Measurements from ENCODE around the gene CNN2. TPM values are rescaled to one million over a fixed set of nuclear protein-coding genes. Genes with fewer than 3 reads are reported as not detected.

CNN2 gene
- total RNA-seq, 4 donors from 2014 or later = 60.7 to 88.2 (median 82.2) TPM

DNA sequence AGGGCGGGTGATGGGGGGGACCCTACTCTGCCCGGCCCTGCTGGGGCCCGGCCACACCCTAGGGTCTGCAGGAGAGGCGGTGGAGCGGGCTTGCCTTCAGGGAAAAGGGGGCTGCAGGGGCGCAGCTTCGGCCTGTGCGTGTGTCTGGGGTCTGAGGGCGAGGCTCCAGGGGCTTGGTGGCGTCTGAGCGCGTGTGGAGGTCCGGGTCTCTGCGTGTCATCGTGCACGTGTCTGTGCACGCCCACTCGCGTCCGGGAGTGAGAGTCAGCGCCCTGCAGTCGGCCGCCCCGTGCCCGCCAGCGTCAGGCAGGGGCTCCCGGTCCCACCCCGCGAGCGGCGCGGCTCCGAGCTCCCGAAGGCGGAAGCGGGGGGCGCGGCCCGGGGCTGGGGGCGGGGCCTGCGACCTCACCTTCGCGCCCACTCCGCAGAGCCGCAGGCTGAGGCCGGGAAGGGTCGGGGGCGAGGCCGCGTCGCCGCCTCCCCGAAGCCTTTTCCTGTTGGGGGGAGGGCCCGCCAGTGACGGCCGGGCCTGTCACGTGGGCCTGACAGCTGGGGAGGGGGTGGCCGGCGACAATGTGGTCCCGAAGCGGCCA lies 40.4 kb downstream of the CNN2 start, which contains the start of gene ARHGAP45:
Gene ARHGAP45, plus strand, starts transcription at position 420 of the 593 bp plus-strand sequence. CDS start 239 bp downstream, outside the sequence.
- Histone ChIP-seq H3K4me3 (replicated peaks in 1 of 3) (peak within 1 kb of the TSS in 2 of 3 donors; percentile 17 to 26), H3K27me3 (peaks cover 20% of the 10 kb centered on the region), H3K4me1 (peaks cover 3 to 47% of the 10 kb centered on the region in 2 donors), H3K27ac (peak within 1 kb of the TSS in 2 of 3 donors; percentile 53 to 56), H3K9me3 (no peaks in the 10 kb centered on the region), H3K36me3 (no peaks in the 10 kb centered on the region)
- peak in 1 of 2 donors; percentile 26 for DNase-seq
- TF ChIP-seq, protein P1, sequence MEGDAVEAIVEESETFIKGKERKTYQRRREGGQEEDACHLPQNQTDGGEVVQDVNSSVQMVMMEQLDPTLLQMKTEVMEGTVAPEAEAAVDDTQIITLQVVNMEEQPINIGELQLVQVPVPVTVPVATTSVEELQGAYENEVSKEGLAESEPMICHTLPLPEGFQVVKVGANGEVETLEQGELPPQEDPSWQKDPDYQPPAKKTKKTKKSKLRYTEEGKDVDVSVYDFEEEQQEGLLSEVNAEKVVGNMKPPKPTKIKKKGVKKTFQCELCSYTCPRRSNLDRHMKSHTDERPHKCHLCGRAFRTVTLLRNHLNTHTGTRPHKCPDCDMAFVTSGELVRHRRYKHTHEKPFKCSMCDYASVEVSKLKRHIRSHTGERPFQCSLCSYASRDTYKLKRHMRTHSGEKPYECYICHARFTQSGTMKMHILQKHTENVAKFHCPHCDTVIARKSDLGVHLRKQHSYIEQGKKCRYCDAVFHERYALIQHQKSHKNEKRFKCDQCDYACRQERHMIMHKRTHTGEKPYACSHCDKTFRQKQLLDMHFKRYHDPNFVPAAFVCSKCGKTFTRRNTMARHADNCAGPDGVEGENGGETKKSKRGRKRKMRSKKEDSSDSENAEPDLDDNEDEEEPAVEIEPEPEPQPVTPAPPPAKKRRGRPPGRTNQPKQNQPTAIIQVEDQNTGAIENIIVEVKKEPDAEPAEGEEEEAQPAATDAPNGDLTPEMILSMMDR (IDR thresholded peaks at IDR 0.05) = no peak
- no peak for TF ChIP-seq POLR2A (IDR thresholded peaks at IDR 0.05)
- WGBS, 2 donors = 8% methylated on average over 37 of the region's 61 CpGs; no CpG with 5 or more reads in 1 of the 2 donors
- intact Hi-C loops (cut with DNase I) = no loop called here

DNA sequence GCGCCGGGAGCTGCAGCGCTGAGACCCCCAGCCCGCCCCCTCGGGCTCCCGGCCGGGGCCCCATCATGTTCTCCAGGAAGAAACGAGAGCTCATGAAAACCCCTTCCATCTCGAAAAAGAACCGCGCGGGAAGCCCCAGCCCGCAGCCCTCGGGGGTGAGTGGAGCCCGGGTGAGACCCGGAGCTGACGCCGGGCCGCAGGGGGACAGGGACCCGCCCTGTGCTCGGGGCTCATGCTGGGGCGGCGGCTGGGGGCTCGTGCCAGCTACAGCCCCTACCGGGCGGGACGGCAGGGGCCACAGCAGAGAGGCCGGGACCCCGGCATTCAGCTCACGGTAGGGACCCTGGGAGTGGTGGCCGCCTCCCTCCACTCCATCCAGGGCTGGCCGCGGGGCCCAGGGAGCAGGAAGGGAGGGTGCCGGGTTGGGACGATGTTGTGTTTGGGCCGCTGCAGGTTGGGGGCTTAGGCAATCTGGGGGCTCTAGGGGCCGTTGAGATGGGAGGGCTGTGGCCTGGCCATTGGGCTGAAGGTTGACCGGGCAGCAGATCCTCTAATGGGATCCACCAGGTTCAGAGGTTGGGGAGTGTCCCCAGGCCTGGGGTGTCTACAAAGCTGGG lies 41.0 kb downstream of the CNN2 start:
- H3K4me1 ChIP-seq = peaks cover 3 to 47% of the 10 kb centered on the region in 2 donors
- TF ChIP-seq, protein P1 (IDR thresholded peaks at IDR 0.05) = no peak
- no peak for TF ChIP-seq POLR2A (IDR thresholded peaks at IDR 0.05)
- no peaks in the 10 kb centered on the region for H3K36me3 ChIP-seq
- H3K27ac ChIP-seq = peak overlapping the region in 2 of 3 donors; percentile 53 to 56
- no peaks in the 10 kb centered on the region for H3K9me3 ChIP-seq
- intact Hi-C loops (cut with DNase I) = no loop called here
- H3K4me3 ChIP-seq (replicated peaks in 1 of 3) = peak overlapping the region in 2 of 3 donors; percentile 17 to 26
- WGBS, 2 donors = 3 to 4% methylated on average over 12 to 25 of the region's 38 CpGs
- no peak for DNase-seq
- H3K27me3 ChIP-seq = peaks cover 20% of the 10 kb centered on the region

DNA sequence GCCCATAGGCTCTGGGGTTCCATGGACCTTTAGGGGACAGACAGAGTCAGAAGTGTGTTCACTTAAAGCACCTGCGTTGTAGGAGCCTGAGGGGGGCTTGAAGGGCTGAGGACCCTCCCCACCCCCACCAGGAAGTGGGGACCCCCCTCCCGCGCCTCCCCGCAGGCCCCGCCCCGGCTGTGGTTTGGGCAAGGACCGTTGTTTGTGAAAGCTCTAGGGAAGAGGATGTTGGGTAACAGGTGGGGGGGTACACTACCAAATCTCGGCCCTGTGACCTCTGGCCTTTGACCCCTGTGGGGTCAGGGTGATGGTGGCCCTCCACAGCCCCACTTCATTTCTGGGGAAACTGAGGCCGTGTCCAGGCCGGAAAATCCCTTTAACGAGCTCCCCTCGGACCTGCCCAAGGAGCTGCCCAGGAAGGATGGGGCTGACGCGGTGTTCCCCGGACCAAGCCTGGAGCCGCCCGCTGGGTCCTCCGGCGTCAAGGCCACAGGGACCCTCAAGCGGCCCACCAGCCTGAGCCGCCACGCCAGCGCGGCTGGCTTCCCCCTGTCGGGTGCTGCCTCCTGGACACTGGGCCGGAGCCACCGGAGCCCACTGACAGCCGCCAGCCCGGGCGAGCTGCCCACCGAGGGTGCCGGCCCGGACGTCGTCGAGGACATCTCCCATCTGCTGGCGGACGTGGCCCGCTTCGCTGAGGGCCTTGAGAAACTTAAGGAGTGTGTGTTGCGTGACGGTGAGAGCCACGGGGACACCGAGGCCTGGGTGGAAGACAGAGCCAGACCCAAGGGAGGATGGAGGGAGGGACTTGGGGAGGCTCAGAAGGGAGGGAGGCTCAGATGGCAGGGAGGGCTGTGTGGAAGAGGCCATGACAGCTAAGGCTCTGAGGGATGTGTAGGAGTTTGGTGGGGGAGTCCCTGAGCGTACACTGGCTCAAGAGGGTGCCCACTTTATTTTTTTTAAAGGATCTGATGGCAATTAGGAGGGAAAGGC lies 41.9 kb downstream of the CNN2 start:
- peak overlapping the region in 2 of 3 donors; percentile 53 to 56 for H3K27ac ChIP-seq
- peak overlapping the region in 1 of 3 donors; percentile 26 for H3K4me3 ChIP-seq (replicated peaks in 1 of 3)

DNA sequence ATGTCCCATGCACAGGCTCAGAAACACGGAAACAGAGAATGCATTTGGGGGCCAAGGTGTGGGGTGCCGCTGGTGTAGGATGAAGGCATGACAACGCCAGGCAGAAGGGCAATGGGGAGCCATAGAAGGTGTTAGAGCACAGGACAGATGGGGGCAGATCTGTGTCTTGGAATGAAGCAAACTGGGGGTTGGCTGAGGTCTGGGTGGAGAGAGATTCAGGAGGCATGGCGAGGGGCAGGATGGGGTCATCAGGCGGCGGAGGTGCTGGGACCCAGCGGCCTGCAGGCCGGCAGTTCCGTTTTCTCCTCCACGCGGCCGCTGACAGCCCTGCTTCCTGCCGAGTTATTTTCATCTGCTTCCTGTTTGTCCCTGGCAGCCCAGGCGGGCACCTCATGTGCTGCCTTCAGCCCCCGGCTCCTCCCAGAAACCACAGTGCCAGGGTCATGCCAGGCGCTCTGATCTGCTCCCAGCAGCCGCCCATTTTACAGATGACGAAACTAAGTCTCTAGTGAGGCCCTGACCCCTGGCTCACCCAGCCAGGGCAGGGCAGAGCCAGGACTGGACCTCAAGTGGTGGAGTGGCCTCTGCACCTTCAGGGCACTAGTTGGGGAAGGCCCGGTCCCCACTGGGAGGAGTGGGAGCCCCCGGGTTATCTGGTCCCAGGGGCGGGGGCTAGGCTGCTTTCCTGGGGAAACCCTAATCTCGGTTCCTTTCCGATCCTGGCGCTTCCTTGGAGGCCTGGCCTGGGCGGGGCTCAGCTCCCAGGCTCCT lies 42.8 kb downstream of the CNN2 start:
- H3K27ac ChIP-seq = peak overlapping the region in 1 of 3 donors; percentile 56
- TF ChIP-seq, protein P1 (IDR thresholded peaks at IDR 0.05) = no peak
- TF ChIP-seq POLR2A (IDR thresholded peaks at IDR 0.05) = no peak
- no peaks in the 10 kb centered on the region for H3K9me3 ChIP-seq
- H3K36me3 ChIP-seq = no peaks in the 10 kb centered on the region
- peaks cover 3 to 53% of the 10 kb centered on the region in 2 donors for H3K4me1 ChIP-seq
- H3K27me3 ChIP-seq = peaks cover 20% of the 10 kb centered on the region
- H3K4me3 ChIP-seq (replicated peaks in 1 of 3) = no peak overlapping the region
- DNase-seq = peak; percentile 23 to 35
- intact Hi-C loops (cut with DNase I) = no loop called here
- WGBS, 2 donors = 75 to 77% methylated on average over 20 to 24 of the region's 25 CpGs

More for the DNA sequence above, 41.9 kb downstream of the CNN2 start:
- Histone ChIP-seq H3K9me3 (no peaks in the 10 kb centered on the region), H3K4me1 (peaks cover 3 to 47% of the 10 kb centered on the region in 2 donors), H3K36me3 (no peaks in the 10 kb centered on the region), H3K27me3 (peaks cover 20% of the 10 kb centered on the region)
- WGBS, 2 donors = 54 to 59% methylated on average over 18 to 26 of the region's 45 CpGs
- no peak for TF ChIP-seq POLR2A (IDR thresholded peaks at IDR 0.05)
- TF ChIP-seq, protein P1 (IDR thresholded peaks at IDR 0.05) = no peak
- DNase-seq = peak in 1 of 2 donors; percentile 21
- intact Hi-C loops (cut with DNase I) = no loop called here

Data from thyroid gland (tissue), 4 donors.